Epithelial cell of proximal tubule (primary cell): Measurements from ENCODE around the gene PNRC1. TPM values are rescaled to one million over a fixed set of nuclear protein-coding genes. Genes with fewer than 3 reads are reported as not detected.
"Not testable (repeated sequence)": the region's sequence is repeated elsewhere in the genome, so short reads cannot be mapped to it uniquely, and the experiment has no call there.

Experiments
- DNase-seq: peaks from one replicate; pipeline ENCODE4 v3.0.0-alpha.2; 2011; ENCODE audit warnings: low read depth
- H3K4me3 ChIP-seq: 2 replicates; pipeline ENCODE4 v1.5.1; 2011; ENCODE audit warnings: low read depth, mild to moderate bottlenecking, low read length
- total RNA-seq: library from RNA; depleted of rRNA; stranded (reverse); fragments of >200 nt; gene quantifications from 2 replicates; pipeline ENCODE4 v1.2.3, GENCODE V29; 2015
- TF ChIP-seq, protein P1 (sequence below): conservative IDR thresholded peaks from 2 replicates; pipeline ENCODE4 v1.5.1; 2012; ENCODE audit warnings: low read depth, mild to moderate bottlenecking, low read length

PNRC1 gene
- total RNA-seq: 12.7 and 62.6 TPM in 2 replicates

DNA sequence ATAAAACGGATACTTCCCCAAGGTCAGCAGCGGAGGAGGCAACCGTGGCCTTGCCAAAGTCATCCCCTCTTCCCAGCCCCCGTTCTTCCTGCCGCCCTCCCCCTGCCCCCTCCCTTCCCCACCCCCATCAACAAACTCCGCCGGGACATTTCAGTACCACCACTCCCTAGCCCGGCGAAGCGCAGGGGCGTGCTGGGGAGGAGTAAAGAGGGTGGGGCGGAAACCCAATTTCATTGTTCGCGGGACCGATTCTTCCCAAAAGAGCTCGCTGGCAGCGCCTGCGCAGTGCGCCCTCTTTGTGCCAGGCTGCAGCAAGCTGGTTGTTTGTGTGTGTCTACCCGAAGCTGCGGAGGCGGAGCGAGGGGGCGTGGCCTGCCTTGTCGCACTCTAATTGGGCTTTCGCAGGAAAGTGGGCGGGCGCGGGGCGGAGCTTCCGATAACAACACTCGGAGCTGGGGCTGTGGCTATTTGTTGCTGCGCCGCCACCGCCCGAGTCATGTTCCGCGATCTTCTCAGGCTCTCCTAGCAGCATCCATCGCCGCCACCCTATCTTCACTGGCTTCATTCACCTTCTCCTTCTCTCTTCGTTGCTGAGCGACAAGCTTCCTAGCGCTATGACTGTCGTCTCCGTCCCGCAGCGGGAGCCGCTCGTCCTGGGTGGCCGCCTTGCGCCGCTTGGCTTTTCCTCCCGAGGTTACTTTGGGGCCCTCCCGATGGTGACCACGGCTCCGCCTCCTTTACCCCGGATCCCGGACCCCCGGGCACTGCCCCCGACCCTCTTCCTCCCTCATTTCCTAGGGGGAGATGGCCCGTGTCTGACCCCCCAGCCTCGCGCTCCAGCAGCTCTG, at the start of gene PNRC1:
Gene PNRC1 (plus strand): TSS at position 471 of the 848 bp plus-strand sequence. CDS start 144 bp downstream, at position 615.
- peak; percentile 80 for DNase-seq
- TF ChIP-seq, protein P1, sequence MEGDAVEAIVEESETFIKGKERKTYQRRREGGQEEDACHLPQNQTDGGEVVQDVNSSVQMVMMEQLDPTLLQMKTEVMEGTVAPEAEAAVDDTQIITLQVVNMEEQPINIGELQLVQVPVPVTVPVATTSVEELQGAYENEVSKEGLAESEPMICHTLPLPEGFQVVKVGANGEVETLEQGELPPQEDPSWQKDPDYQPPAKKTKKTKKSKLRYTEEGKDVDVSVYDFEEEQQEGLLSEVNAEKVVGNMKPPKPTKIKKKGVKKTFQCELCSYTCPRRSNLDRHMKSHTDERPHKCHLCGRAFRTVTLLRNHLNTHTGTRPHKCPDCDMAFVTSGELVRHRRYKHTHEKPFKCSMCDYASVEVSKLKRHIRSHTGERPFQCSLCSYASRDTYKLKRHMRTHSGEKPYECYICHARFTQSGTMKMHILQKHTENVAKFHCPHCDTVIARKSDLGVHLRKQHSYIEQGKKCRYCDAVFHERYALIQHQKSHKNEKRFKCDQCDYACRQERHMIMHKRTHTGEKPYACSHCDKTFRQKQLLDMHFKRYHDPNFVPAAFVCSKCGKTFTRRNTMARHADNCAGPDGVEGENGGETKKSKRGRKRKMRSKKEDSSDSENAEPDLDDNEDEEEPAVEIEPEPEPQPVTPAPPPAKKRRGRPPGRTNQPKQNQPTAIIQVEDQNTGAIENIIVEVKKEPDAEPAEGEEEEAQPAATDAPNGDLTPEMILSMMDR: no peak
- H3K4me3 ChIP-seq: peak within 1 kb of the TSS; percentile 96

GRCh38 chr6:89032599-89032998, 48.0 kb upstream of the PNRC1 start:
- TF ChIP-seq, protein P1: no peak
- no peak for DNase-seq

DNA sequence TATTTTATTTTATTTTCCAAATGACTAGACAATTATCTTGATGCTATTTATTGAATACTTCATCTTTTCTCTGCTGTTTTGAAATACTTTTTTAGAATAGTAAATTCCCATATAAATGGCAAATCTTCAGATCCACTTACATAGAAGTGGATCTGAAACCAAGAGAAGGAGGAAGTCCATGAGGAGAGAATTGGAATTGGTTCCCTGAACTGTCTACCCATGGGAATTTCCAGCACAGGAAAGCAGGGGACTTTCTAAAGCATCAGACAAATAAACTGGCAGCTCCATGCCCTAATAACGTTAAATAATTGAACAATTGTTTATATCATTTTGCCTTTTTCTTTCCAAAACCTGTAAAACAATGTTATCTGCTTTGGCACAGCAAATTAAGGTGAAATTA, 47.1 kb upstream of the PNRC1 start:
- no peak for DNase-seq
- TF ChIP-seq, protein P1: no peak
- H3K4me3 ChIP-seq: no peak overlapping the region

More at GRCh38 chr6:89032599-89032998, 48.0 kb upstream of the PNRC1 start:
- no peak overlapping the region for H3K4me3 ChIP-seq

- not testable (repeated sequence) for DNase-seq, H3K4me3 ChIP-seq
These were observed 46.4 kb upstream of the PNRC1 start for GRCh38 chr6:89034116-89034515.

- peak; percentile 85 for DNase-seq
- H3K4me3 ChIP-seq: peak overlapping the region; percentile 29
- TF ChIP-seq, protein P1: no peak
These were observed 45.8 kb upstream of the PNRC1 start for GRCh38 chr6:89034586-89035251.

DNA sequence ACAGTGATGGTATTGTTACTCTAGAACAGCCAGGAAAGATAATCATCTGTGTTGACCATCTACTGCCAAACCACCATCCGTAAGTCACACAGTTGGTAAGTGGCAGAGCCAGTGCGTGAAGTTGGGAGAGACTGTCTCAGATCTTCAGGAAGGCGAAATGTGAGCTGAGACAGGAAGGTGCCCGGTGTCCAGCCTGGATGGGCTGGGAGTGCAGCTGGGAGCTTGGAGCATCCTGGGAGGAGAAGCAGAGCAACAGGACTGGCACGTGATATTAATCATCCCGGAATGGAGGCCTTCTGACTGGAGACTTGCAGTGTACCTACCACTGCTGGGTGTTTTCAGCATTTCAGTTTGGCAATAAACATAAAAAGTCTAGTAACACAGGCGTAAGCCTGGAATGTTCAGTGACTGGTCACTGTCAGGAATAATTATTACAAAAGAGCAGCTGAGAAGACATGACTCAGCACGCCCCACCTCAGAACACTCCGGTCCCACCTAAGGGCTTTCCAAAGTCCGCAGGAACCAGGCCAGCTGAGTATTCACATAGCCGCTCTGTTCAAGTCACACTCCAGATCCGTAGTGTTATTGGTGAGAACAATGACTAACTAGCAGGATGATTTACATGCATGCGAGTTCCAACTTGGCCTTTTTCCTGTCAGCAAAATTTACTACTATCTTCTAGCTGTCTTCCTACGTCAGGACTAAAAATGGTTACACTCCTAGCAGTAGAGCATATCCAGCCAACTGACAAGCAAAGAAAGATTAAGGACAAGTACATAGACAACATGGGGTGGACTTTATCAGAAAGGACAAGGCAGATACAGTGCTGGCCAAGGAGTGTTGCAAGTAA, 45.1 kb upstream of the PNRC1 start:
- peak overlapping the region; percentile 29 for H3K4me3 ChIP-seq
- TF ChIP-seq, protein P1: no peak
- peak; percentile 99 for DNase-seq
